Measurements from ENCODE around the gene MS4A8.

The MS4A8 gene

GRCh38 chr11:60765355-60765754 lies 65.9 kb downstream of the MS4A8 start:
- no peak for DNase-seq

Measured in NCI-H510A (cell line).